Fibroblast of skin of left biceps (primary cell): ENCODE data around the gene RASGEF1C.

Experiments used
- DNase-seq, 2 experiments: peaks; one replicate each; pipeline ENCODE4 v3.0.0-alpha.2; 2013; ENCODE audit warnings: low read depth in 2 of 2

The RASGEF1C gene

DNA sequence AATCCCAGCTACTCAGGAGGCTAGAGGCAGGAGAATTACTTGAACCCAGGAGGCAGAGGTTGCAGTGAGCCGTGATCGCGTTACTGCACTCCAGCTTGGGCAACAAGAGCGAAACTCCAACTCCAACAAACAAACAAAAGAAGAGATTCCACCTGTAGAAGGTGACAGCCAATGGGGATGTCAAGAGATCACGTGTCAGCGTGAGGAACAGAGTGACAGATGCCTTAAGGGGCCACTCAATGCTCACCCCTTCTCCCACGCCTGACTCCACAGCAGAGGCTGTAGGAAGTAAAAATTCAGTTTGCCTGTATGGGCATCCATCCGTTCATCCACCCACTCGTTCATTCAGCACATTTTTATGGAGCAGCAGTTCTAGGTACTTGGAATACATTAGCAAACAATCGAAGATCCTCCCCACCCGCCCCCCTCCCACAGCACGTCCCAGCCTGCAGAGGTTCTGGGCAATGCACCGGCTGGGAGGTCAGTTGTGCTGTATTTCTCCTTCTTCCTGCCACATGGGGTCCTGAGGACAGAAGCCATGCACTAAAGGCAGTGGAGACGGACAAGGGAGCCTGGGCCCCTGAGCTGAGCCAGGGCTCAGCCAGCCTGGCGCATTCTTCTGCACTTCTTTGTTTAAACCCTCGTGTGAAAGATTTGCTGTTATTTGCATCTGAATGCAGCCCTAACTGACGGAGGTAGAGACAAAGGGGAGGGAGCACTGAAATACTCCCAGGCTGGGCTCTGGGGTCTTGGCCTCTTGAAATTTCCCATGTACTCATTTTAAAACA is 126.2 kb downstream of the RASGEF1C start:
- DNase-seq: no peak

DNA sequence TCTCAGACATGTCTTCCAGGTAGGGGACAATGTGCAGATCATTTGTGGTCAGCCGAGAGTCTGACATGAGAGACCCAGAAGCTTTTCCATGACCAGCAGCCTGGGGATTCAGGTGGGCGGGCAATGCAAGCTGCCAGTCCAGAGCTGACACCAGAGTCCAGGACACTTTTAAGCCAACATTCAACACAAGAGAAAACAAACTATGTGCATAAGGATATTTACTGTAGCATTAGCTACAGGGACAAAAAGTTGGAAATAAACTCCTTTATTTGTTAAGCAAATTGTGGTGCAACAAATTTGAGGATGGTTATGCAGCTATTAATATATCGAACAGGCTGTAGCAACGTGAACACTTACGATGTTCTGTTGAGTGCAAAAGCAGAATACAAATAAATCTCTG is 127.5 kb downstream of the RASGEF1C start:
- DNase-seq: no peak

DNA sequence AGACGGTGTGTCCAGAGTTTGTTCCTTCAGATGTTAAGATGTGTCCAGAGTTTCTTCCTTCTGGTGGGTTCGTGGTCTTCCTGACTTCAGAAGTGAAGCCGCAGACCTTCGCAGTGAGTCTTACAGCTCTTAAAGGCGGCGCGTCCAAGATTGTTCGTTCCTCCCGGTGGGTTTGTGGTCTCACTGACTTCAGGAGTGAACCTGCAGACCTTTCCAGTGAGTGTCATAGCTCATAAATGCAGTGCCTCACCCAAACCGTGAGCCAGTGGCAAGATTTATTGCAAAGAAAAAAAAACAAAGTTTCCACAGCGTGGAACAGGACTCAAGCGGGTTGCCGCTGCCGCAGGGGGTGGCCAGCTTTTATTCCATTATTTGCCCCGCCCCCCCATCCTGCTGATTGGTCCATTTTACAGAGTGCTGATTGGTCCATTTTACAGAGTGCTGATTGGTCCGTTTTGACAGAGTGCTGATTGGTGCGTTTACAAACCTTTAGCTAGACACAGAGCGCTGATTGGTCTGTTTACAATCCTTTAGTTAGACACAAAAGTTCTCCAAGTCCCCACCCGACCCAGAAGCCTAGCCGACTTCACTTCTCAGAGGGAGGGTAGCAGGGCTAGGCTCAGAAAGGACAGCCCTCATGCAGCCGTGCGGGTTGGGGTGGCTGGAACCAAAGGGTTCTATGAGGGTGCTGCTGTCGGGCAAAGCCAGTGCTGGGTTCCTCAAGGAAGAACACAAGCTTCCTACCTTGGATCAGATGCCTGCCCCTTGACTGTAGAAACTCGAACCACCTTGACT is 128.3 kb downstream of the RASGEF1C start:
- DNase-seq: no peak

DNA sequence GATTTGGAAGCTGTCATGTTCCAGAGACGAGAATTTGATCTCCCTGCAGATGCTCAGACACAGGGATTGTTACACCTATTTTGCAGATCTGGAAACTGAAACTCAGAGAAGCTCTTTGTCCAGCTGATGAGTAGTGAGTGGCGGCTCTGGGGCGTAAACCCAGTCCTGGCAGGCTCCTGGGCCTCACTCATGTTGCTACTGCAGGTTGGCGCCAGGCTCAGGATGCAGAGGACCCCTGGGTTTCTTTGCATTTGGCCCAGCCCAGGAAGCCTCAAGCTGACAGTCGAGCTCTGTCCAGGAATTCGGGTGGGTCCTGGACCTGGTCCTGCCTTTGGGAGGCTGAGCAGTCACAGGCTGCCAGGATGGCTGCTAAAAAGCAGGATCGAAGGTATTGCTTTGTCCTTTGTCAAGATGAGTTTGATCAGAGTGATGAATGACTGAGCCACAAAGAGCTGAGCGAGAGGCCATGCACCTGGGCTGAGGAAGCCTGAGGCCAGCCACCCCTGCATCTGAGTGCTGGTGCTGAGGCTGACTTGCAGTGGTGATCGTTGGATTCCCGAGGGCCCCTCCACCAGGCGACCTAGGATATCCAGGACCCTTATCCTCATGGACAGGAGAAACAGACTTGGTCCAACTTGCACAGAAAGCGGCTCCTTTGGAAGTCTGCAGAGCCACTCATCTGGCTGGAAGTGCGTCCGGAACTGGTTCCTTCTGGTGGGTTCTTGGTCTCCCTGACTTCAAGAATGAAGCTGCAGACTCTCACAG is 129.1 kb downstream of the RASGEF1C start:
- DNase-seq: no peak

DNA sequence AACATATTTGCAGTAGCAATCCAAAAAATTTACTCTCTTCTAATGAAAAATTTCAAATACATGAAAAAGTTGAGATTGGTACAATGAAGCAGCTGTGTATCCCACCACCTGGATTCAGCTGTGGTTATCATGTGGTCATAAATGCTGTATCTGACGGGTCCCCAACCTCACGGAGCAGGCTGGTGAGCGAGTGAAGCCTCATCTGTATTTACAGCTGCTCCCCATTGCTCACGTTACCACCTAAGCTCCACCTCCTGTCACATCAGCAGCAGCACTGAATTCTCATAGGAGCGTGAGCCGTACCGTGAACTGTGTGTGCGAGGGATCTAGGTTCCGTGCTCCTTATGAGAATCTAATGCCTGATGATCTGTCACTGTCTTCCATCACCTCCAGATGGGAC is 130.7 kb downstream of the RASGEF1C start:
- no peak for DNase-seq

DNA sequence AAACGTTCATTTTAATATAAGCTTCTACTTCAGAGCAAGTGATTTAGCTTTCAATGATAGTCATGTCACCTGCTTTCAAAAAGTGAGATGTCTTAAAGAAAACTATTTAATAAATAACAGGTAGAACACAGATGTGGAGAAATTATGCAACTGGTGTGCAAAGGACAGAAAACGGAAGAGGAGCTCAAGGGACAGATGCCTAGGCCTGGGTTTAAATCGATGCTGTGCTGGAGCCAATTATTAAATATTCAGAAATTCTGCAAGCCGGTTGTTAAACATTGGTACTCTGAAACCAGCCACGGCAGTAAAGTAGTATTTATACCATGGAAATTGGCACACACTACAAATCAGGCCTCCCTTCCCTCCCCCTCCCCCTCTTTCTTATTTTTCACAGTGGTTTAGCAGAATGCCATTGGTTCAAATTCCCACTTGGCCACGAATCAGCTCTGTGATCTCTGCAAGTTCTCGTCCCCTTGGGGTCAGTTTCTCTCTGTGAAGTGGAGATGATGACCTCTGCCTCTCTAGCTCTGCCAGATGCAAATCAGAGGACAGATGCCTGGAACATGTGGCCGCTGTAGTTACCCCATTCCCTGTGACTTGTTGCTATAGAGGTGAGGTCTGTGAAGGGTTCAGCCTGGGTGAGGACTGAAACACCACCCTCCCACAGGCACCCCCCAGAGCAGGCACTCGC is 131.3 kb downstream of the RASGEF1C start:
- DNase-seq: no peak

DNA sequence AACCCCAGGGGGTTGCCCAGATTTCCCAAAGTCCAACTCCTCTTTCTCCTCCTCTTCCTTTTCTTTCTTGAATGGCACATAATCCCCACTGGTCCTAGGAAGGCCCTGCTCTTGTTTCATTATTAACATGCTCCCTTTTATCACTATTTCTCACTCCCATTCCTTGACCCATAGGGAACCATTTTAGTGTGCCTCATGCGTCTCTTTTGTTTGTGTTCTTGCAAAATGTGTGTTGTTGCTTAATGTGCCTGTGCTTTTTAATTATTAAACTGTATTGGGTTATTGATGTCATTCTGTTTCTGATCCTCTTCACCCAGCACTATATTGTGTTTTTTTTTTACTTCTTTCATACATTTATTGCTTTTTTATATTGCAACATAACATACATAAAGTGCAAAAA is 133.3 kb downstream of the RASGEF1C start:
- no peak for DNase-seq

DNA sequence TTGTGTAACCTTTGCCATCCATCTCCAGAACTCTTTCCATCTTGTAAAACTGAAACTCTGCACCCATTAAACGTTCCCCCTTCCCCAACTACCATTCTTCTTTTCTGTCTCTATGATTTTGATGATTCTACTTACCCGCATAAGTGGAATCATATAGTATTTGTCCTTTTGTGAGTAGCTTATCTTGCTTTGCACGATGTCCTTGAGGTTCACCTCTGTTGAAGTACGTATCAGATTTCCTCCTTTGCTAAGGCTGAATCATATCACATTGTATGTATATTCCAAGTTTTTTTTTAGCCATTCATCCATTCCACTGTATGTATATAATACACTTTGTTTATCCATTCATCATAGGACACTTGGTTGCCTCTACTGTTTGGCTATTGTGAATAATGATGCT is 134.5 kb downstream of the RASGEF1C start:
- no peak for DNase-seq

DNA sequence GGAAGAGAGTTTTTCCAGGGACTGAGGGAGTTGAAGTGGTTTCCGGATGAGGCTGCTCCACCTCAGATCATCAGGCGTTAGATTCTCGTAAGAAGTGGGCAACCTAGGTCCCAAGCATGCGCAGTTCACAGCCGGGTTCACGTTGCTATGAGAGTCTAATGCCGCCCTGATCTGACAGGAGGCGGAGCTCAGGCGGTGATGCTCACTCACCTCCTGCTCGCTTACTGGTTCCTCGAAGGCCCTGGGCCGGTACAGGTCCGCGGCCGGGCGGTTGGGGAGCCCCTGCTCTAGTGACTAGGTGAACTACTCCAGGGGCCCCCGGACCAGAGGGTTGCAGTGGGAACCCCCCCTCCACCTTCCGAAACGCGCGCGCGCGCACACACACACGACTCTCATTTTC is 136.5 kb downstream of the RASGEF1C start:
- DNase-seq: no peak

DNA sequence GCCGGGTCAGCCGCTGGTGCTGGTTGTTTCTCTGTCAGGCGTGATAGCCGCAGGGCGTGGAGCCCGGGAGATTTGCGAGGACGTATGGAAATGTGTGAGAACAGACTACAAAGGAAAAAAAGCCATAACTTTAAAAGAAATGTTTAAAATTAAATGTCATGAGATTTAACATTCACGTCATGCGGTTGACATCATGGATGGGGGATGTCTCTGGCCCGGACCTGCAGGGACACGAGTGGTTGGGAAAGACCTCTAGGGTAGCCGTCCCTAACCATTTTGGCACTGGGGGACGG is 136.8 kb downstream of the RASGEF1C start:
- DNase-seq: no peak

DNA sequence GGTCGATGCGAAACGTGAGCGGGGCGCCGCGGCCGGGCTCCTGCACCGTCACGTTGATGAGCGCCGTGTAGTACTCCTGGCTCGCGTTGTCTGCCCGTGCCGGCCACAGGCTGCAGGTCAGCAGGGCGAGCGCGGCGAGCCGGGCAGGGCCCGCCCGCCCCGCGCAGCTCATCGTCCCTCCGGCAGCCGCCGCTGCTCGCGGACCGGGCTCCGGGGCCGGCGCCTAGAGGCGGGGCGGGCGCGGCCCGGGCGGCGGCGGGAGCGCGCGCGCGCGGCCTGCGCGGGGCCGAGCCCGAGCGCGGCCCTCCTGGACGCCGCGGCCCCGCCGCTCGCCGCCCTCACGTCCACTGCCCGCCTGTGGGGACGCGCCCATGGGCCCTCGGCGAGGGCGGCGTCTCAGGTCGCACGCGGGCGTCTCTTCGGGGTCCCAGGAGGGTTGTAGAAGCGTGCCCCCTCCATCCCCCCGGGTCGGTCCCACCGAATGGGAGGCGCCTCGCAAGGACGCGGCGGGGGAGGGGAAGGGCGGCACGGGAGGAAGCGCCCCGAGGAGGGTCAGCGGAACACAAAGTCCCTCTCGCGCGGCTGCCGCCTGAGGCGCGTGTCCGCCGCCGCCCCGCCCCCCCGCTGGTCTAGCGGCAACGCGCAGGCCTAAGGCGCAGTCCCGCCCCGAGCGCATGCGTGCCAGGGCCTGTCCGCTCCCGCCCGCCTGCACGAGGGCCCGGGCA is 137.3 kb downstream of the RASGEF1C start, which contains the start of gene RNF130:
TSS of gene RNF130 (minus strand) at position 229 of the 725 bp plus-strand sequence. CDS start at position 172, 57 bp downstream.
- peak; percentile 84 to 86 for DNase-seq

DNA sequence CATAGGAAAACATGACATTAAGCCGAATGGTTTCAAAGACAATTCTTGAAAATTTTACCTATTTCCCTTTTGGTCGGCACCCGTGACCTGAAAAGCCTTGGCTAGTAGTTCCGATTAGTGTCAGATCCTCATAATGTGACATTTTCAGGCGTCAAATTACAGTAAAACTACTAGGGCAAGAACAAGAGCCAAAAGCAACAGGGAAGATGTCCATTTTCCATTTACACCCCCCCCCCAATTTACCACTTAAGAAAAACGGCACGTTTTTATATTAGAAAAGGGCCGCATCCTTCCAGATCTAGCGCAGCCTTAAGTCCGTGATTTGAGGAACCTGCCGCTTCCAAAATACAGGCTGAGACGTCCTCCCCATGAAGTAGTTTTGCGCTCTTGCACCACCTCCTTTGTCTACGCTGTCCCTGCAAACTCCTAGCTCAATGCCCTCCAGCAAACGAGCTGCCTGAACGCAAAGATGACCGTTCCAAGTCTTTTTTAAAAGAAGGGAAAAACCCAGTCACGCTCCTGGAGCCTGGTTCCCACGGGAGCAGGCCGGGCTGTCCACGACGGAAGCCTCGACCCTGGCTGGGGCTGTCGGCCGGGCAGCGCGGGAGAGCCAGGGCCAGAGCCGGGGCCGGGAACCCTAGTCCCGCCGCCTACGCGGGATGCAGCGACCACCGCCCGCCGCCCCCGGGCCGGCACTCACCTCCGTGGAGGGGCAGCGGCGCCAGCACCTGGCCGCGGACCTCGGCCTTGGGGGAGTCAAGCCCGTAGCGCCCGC is 138.1 kb downstream of the RASGEF1C start:
- DNase-seq: no peak

DNA sequence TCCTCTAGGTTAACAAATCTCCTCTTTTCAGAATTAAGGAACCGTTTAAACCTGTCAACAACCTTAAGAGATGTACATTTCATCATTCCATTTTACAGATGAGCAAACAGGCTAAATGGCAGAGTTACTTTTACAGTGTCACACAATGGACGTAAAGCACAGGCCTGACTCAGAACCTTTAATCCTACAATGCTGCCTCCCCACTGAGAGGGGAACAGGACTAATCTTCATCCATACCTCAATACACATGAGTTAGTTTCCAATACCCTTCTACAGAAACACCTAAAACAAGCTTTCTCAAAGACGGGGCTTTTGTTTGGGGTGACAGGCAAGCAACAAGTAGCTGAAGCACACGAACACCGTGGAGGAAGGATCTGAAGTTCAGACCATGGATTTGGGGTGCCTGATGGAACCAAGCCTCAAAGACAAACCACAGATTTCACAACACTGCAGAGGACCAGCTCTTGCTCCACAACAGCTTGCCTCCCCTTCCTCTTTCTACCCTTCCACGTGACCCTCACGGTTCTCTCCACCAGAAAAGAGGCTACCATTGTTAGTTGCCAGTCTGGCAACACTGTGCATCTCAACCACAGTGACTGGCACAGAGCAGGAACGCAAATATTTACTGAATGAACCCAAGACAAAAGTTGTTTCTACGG is 139.3 kb downstream of the RASGEF1C start:
- no peak for DNase-seq

DNA sequence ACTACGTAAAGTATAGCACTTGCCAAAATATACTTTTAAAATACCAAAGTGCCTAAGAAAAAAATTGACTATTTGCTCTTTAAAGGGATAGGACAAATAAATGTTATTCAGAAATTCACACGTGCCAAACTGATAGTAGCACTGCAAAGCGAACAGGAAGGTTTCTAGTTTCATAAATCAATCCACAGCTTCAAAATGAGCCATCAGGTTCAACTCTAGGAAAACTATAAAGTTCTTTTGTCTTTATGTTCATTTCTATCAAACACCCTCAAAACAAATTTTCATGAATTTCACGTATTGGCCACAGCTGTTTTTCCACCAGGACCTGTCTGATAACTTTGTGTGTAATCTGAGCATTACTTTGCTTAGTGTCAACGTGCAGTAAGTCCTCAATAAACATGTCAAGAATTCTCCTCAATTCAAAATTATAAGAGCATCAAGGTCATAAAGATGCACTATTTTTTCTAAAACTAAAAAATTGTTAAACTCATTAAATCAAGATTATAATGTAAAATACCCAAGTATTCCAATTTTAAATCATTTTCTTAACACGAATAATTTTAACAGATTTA is 140.4 kb downstream of the RASGEF1C start:
- DNase-seq: no peak

DNA sequence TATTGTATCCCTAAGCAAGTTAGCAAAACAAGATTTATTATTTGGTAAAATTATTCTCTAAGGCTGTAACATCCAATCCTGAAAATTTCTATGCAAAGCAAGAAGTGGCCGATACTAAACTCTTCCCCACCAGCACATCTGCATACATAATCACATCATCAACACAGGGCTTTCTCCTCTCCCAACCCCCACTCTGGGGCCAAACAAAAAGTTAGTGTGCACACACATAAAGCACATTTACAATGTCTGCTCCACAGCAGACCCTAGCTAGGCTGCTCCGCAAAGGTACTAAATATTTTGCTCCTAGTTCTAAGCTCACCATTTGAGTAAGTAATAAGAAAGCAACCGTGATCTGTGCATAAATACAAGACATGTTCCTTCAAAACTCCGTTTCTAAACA is 141.0 kb downstream of the RASGEF1C start:
- no peak for DNase-seq

DNA sequence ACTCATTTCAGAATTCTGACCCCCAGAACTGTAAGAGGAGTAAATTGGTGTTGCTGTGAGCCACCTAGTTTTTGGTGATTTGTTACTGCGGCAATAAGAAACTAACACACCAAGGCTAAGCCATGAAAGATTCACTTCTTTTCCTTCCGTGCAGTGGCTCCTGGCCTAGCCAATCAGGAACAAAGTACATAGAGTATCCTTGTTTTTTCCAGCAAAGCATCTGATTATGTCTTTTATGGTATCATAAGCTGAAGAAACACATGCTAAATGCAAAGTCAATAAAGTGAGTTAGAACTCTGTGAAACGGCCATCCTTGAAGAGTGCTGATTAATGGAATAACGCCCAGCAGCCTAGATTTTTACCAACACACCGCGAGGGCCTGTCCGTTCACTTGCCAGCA is 148.8 kb downstream of the RASGEF1C start:
- no peak for DNase-seq

DNA sequence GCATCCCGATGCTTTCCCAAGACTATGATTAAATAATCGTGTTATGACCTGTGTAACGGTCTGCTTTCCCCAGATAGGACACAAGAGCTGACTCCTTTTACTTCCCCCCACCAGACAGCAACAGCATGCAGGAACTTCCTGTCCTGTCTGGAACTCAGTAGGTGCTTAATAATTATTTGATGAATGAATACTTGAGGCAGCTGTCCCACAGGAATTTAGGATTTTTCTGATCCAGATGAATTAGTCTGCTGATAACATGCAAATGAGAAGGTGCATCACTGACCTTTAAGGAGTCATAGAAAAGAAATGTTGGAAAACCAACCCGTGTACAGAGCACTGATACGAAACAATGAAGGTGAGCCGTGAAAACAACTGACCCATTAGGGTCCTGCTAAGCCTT is 149.7 kb downstream of the RASGEF1C start:
- no peak for DNase-seq

DNA sequence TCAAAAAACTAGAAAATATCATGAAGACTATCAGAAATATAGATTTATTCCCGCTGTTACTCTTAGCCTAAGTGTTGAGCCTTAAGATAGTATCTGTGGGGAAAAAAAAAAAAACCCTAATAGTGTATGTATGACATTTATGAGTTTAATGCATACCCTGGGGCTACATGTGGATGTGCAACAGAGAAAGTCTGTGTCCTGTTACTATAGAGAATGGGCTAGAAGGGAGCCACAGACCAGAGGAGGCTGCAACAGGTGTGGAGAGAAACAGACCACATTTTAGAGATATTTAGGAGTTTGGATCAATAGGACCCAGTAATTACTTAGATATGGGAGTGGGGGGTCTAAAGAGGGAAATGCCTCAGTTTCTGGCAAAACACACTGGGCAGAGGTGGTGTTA is 152.9 kb downstream of the RASGEF1C start:
- DNase-seq: no peak

DNA sequence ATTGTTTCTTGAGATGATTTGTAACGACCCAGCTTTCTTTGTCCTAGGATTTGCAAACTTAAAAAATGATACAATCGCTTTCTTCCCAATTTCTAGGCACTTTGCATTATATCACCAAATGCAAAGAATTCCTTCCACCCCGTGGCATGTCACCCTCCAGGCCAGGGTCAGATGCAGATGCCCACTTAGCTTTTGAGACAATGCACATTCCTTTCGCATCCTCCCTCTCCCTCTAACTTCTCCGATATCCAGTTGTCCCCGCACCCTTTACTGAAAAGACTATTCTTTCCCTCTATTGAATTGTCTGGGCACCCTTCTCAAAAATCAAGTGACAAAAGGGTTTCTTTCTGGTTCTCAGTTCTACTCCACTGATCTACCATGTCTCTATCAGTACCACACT is 154.8 kb downstream of the RASGEF1C start:
- no peak for DNase-seq
